Uterus (tissue), 4 donors: ENCODE measurements around the gene PCMTD2. TPM values are rescaled to one million over a fixed set of nuclear protein-coding genes. Genes with fewer than 3 reads are reported as not detected.
"Not testable (repeated sequence)": the region's sequence is repeated elsewhere in the genome, so short reads cannot be mapped to it uniquely, and the experiment has no call there.

ENCODE experiments used
- DNase-seq, 2 donors: peaks; one replicate each; pipeline ENCODE4 v3.0.0-alpha.2; 2019 to 2020
- H3K27ac ChIP-seq, 2 donors: fragments of 200-600 bp; sonication (generic); 1 replicate in 1 of 2; 2 replicates in 1 of 2; pipeline ENCODE4 v1.5.1; 2016 to 2018
- H3K27me3 ChIP-seq, 2 donors: fragments of 200-600 bp; sonication (generic); one replicate each; pipeline ENCODE4 v1.5.1; 2018 to 2019; ENCODE audit warnings: control low read depth in 1 of 2
- H3K36me3 ChIP-seq, 2 donors: fragments of 200-600 bp; sonication (generic); one replicate each; pipeline ENCODE4 v1.5.1; 2019; ENCODE audit warnings: control low read depth in 1 of 2
- H3K4me1 ChIP-seq, 2 donors: fragments of 200-600 bp; sonication (generic); one replicate each; pipeline ENCODE4 v1.5.1; 2018 to 2019; ENCODE audit warnings: control low read depth in 1 of 2
- H3K4me3 ChIP-seq, 2 donors: fragments of 200-600 bp; sonication (generic); 1 replicate in 1 of 2; 2 replicates in 1 of 2; pipeline ENCODE4 v1.5.1; 2018 to 2019; ENCODE audit warnings: mild to moderate bottlenecking in 1 of 2
- H3K9me3 ChIP-seq, 2 donors: fragments of 200-600 bp; sonication (generic); one replicate each; pipeline ENCODE4 v1.5.1; 2019; ENCODE audit warnings: control low read depth in 1 of 2
- POLR2A ChIP-seq, 2 donors: fragments of 450-650 bp; IDR thresholded peaks; one replicate each; pipeline ENCODE4 v1.6.1; 2016; ENCODE audit warnings: antibody characterized with exemption in 2 of 2, mild to moderate bottlenecking in 1 of 2, moderate library complexity in 1 of 2
- intact Hi-C: fragments of 100-400 bp; cut with DNase I; formaldehyde crosslinking; loops from one replicate; pipeline ENCODE4 v1.15.1; 2023; ENCODE audit warnings: low total_unique reads
- total RNA-seq, 4 donors: library from RNA; depleted of rRNA in 3 of 4; stranded (reverse); fragments of >200 nt in 3 of 4; gene quantifications; one replicate each; pipeline versions ENCODE4 v1.1.0 to v1.2.4, GENCODE V29; 2014 to 2023
- TF ChIP-seq, protein P1 (sequence below), 4 experiments: fragments of 200-600 bp in 2 of 4; fragments of 450-650 bp in 2 of 4; sonication (generic) in 2 of 4; IDR thresholded peaks; one replicate each; pipeline ENCODE4 v1.5.1; 2016 to 2019; ENCODE audit warnings: antibody characterized with exemption in 4 of 4, mild to moderate bottlenecking in 2 of 4, moderate library complexity in 1 of 4
- donor health status: DM: yes; HTN: yes; CAD: no.

PCMTD2 gene
- total RNA-seq, 4 donors from 2014 or later = 50.5 to 162 (median 66.1) TPM

DNA sequence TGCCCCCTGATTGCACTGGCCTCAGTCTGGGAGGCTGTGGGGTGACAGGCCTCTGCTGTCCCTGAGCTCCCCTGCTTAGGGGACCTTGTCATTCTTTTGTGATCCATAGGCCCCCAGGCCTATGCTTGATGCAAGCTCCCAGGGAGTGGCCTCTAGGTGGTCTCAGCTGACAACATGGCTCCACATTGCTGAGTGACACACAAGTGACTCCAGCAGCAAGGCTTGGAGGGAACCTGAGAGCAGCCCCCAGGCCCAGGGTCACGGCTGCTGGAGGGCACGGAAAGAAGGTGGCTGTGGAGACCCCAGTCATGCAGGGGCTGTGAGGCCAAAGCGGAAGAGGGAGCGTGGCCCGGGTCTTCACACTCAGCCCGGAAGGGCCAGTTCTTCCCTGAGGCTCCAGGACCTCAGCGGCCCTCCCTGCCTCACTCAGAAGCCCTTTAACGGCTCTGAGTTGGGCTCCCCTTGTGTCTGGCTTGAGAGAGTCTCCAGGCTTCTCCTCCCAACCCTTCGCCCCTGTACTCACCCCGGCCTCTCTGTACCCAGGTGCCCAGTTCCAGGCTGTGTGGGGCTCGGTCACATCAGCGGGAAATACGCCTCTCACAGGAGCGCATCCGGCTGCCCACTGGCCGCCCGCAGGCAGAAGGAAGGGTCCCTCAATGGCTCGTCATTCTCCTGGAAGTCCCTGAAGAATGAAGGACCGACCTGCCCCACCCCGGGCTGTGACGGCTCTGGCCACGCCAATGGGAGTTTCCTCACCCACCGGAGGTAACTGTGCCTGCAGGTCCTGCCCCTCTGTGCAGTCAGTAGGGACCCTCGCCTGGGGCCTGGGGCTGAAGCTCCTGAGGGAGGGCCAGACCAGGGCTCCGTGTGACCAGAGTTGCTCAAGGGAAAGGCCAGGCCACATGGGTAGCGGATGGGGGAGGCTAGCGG lies 23.7 kb upstream of the PCMTD2 start:
- intact Hi-C loops = no loop called here
- Histone ChIP-seq H3K27ac (no peak overlapping the region), H3K27me3 (no peaks in the 10 kb centered on the region), H3K4me1 (no peaks in the 10 kb centered on the region), H3K36me3 (no peaks in the 10 kb centered on the region), H3K9me3 (no peaks in the 10 kb centered on the region), H3K4me3 (no peak overlapping the region)
- no peak for DNase-seq
- no peak for TF ChIP-seq POLR2A (IDR thresholded peaks at IDR 0.05)
- TF ChIP-seq, protein P1, sequence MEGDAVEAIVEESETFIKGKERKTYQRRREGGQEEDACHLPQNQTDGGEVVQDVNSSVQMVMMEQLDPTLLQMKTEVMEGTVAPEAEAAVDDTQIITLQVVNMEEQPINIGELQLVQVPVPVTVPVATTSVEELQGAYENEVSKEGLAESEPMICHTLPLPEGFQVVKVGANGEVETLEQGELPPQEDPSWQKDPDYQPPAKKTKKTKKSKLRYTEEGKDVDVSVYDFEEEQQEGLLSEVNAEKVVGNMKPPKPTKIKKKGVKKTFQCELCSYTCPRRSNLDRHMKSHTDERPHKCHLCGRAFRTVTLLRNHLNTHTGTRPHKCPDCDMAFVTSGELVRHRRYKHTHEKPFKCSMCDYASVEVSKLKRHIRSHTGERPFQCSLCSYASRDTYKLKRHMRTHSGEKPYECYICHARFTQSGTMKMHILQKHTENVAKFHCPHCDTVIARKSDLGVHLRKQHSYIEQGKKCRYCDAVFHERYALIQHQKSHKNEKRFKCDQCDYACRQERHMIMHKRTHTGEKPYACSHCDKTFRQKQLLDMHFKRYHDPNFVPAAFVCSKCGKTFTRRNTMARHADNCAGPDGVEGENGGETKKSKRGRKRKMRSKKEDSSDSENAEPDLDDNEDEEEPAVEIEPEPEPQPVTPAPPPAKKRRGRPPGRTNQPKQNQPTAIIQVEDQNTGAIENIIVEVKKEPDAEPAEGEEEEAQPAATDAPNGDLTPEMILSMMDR (IDR thresholded peaks at IDR 0.05) = no peak

DNA sequence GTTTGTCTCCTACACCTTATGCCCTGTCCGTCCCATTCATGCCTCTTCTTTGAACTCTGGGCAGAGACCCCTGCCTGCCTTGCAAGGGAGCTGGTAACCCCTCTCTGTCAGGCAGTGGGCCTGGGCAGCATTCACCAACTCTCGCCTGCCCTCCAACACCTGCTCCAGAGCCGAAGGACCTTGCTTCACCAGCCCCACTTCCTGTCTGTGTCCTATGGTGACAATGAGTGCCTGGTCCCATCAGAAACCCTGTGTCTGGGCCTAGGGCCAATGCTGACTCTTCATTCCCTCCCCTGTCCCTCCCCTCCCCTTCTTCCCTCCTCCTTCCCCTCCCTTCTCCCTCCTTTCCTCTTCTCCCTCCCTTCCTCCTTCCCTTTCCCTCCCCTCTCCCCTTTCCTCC lies 22.8 kb upstream of the PCMTD2 start:
- no peak for DNase-seq
- TF ChIP-seq POLR2A (IDR thresholded peaks at IDR 0.05) = no peak
- TF ChIP-seq, protein P1 (IDR thresholded peaks at IDR 0.05) = no peak
- no peaks in the 10 kb centered on the region for H3K36me3 ChIP-seq
- H3K4me3 ChIP-seq = no peak overlapping the region
- no peaks in the 10 kb centered on the region for H3K9me3 ChIP-seq
- intact Hi-C loops = no loop called here
- H3K27ac ChIP-seq = no peak overlapping the region
- H3K27me3 ChIP-seq = no peaks in the 10 kb centered on the region
- no peaks in the 10 kb centered on the region for H3K4me1 ChIP-seq

DNA sequence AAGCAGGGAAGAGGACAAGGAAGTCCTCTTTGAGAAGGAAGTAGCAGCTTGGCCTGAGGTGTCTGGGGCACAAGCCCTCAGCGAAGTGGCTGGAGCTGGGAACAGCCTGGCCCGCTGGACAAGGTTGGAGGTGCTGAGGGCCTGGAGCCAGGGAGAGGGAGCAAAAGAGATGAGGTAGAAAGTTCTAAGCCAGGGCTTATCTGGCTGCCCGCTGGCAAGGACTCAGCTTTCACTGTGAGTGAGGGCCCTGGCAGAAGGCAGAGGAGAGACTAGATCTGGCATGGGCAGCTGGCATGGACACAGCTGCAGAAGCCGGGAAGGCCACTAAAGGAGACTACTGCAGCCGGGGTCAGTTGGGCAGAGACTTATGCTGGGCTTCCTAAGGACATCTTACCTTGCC lies 21.8 kb upstream of the PCMTD2 start:
- no peak for DNase-seq
- Histone ChIP-seq H3K4me1 (no peaks in the 10 kb centered on the region), H3K36me3 (no peaks in the 10 kb centered on the region), H3K9me3 (no peaks in the 10 kb centered on the region), H3K27me3 (no peaks in the 10 kb centered on the region), H3K27ac (no peak overlapping the region), H3K4me3 (no peak overlapping the region)
- no peak for TF ChIP-seq POLR2A (IDR thresholded peaks at IDR 0.05)
- TF ChIP-seq, protein P1 (IDR thresholded peaks at IDR 0.05) = no peak
- intact Hi-C loops = no loop called here

DNA sequence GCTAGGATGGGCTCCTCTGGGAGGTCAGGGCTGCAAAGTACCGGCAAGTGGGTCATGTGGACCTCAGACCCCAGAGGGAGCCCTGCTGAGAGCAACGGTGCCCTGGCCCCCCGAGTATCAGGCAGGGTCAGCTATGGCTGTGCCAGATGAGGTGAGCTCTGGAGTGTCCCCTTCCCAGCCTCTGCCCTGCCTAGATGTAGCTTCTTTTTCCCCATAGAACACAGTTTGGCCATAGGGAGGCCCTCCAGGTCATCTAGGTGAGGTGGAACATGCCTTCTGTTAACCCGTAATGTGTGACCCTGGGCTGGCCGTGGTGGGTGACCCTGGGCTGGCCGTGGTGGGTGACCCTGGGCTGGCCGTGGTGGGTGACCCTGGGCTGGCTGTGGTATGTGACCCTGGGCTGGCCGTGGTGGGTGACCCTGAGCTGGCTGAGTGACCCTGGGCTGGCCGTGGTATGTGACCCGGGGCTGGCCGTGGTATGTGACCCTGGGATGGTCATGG lies 21.2 kb upstream of the PCMTD2 start:
- no peaks in the 10 kb centered on the region for H3K27me3 ChIP-seq
- H3K4me3 ChIP-seq = no peak overlapping the region
- no peak overlapping the region for H3K27ac ChIP-seq
- no peaks in the 10 kb centered on the region for H3K36me3 ChIP-seq
- TF ChIP-seq, protein P1 (IDR thresholded peaks at IDR 0.05) = no peak
- no peak for TF ChIP-seq POLR2A (IDR thresholded peaks at IDR 0.05)
- DNase-seq = no peak
- intact Hi-C loops = no loop called here
- H3K9me3 ChIP-seq = no peaks in the 10 kb centered on the region
- H3K4me1 ChIP-seq = no peaks in the 10 kb centered on the region

DNA sequence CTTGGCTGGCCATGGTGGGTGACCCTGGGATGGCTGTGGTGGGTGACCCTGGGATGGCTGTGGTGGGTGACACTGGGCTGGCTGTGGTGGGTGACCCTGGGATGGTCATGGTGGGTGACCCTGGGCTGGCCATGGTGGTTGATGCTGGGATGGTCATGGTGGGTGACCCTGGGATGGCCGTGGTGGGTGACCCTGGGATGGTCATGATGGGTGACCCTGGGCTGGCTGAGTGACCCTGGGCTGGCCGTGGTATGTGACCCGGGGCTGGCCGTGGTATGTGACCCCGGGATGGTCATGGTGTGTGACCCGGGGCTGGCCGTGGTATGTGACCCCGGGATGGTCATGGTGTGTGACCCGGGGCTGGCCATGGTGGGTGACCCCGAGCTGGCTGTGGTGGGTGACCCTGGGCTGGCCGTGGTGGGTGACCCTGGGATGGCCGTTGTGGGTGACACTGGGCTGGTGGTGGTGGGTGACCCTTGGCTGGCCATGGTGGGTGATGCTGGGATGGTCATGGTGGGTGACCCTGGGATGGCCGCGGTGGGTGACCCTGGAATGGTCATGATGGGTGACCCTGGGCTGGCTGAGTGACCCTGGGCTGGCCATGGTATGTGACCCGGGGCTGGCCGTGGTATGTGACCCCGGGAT lies 20.5 kb upstream of the PCMTD2 start:
- H3K9me3 ChIP-seq, H3K27me3 ChIP-seq, DNase-seq, H3K4me3 ChIP-seq, intact Hi-C loops, H3K27ac ChIP-seq, H3K4me1 ChIP-seq, H3K36me3 ChIP-seq: not testable (repeated sequence)
